BE2C (cell line): ENCODE measurements around the gene MRPS18B.
"Not testable (repeated sequence)": the region's sequence is repeated elsewhere in the genome, so short reads cannot be mapped to it uniquely, and the experiment has no call there.

Source experiments
- DNase-seq: peaks from one replicate; pipeline ENCODE4 v3.0.0-alpha.2; 2020
- H3K27me3 ChIP-seq: fragments of 250-450 bp; sonication (Bioruptor Pico); 2 replicates; pipeline ENCODE4 v1.5.1; 2020; ENCODE audit warnings: mild to moderate bottlenecking
- H3K36me3 ChIP-seq: fragments of 250-450 bp; sonication (Bioruptor Pico); 2 replicates; pipeline ENCODE4 v1.5.1; 2020; ENCODE audit warnings: mild to moderate bottlenecking
- H3K4me1 ChIP-seq: fragments of 250-450 bp; sonication (Bioruptor Pico); 2 replicates; pipeline ENCODE4 v1.5.1; 2020
- H3K4me3 ChIP-seq: 2 replicates; pipeline ENCODE4 v1.5.1; 2011; ENCODE audit warnings: low read depth, low read length
- H3K9me3 ChIP-seq: fragments of 250-450 bp; sonication (Bioruptor Pico); 2 replicates; pipeline ENCODE4 v1.5.1; 2020
- TF ChIP-seq, protein P1 (sequence below): IDR thresholded peaks from 2 replicates; pipeline ENCODE4 v1.5.1; 2012; ENCODE audit warnings: mild to moderate bottlenecking, low read depth, low read length

MRPS18B gene

DNA sequence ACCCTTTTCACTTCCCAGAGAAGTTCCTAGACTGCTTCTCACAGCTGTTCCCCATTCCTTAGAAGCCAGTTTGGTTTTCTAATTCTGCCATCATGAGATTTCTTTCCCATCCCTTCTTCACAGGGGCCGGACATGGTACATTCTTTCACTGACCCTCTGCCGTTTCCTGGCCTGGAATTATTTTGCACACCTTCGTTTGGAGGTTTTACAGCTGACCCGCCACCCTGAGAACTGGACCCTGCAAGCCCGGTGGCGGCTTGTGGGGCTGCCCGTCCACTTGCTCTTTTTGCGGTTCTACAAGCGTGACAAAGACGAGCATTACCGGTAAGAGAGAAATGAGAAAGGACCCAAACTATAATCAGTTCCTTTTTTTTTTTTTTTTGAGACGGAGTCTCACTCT is 33.5 kb downstream of the MRPS18B start:
- Histone ChIP-seq H3K4me1 (no peaks in the 10 kb centered on the region; the same call in 1 of the 2 replicates), H3K9me3 (no peaks in the 10 kb centered on the region), H3K36me3 (peaks cover 51% of the 10 kb centered on the region), H3K4me3 (no peak overlapping the region), H3K27me3 (no peaks in the 10 kb centered on the region)
- TF ChIP-seq, protein P1, sequence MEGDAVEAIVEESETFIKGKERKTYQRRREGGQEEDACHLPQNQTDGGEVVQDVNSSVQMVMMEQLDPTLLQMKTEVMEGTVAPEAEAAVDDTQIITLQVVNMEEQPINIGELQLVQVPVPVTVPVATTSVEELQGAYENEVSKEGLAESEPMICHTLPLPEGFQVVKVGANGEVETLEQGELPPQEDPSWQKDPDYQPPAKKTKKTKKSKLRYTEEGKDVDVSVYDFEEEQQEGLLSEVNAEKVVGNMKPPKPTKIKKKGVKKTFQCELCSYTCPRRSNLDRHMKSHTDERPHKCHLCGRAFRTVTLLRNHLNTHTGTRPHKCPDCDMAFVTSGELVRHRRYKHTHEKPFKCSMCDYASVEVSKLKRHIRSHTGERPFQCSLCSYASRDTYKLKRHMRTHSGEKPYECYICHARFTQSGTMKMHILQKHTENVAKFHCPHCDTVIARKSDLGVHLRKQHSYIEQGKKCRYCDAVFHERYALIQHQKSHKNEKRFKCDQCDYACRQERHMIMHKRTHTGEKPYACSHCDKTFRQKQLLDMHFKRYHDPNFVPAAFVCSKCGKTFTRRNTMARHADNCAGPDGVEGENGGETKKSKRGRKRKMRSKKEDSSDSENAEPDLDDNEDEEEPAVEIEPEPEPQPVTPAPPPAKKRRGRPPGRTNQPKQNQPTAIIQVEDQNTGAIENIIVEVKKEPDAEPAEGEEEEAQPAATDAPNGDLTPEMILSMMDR, result no peak
- no peak for DNase-seq

GRCh38 chr6:30654798-30655742 is 37.4 kb downstream of the MRPS18B start:
- Histone ChIP-seq H3K27me3 (no peaks in the 10 kb centered on the region), H3K4me1 (no peaks in the 10 kb centered on the region), H3K36me3 (peaks cover 77% of the 10 kb centered on the region), H3K9me3 (no peaks in the 10 kb centered on the region), H3K4me3 (no peak overlapping the region)
- TF ChIP-seq, protein P1, result no peak
- no peak for DNase-seq

DNA sequence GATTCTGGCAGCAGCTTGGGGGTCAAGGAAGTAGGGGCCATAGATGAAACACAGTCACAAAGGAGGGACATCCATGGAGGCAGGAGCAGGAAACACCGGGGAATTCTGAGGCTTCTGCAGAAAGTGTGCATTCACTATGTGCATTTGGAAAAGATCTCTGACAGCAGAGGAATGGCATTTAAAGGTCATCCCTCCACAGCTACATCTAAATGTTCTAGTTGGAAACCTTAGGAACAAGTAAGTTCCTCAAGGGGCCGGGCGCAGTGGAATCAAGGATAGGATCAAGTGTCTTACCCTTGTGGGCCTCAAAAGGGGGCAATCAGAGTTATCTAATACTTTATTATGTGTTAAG is 38.1 kb downstream of the MRPS18B start:
- DNase-seq, result no peak
- H3K4me1 ChIP-seq, result no peaks in the 10 kb centered on the region
- peaks cover 82% of the 10 kb centered on the region for H3K36me3 ChIP-seq
- H3K4me3 ChIP-seq, result no peak overlapping the region
- no peaks in the 10 kb centered on the region for H3K27me3 ChIP-seq
- TF ChIP-seq, protein P1, result no peak
- no peaks in the 10 kb centered on the region for H3K9me3 ChIP-seq

DNA sequence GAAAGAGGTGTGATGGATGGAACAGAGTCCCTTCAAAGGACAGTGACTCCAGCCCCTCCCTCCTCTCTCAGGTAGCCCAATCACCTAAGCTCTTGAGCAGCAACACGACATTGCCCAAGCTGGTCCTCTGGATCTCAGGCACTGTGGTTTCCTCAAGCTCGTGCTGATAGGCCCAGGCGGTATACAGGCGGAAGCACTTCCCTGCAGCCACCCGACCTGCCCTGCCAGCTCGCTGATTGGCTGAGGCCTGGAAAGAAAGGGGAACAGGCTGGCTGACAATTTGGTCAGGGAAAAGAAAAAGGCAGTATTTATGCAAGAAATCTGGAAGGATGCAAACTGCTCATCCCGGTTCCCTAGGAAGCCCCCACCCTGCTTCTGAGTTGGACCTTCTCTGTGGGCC is 38.9 kb downstream of the MRPS18B start:
- no peaks in the 10 kb centered on the region for H3K9me3 ChIP-seq
- H3K4me3 ChIP-seq, result no peak overlapping the region
- H3K27me3 ChIP-seq, result no peaks in the 10 kb centered on the region
- TF ChIP-seq, protein P1, result no peak
- no peaks in the 10 kb centered on the region for H3K4me1 ChIP-seq
- DNase-seq, result no peak
- H3K36me3 ChIP-seq, result peaks cover 79% of the 10 kb centered on the region

GRCh38 chr6:30657454-30657853 is 39.8 kb downstream of the MRPS18B start:
- no peaks in the 10 kb centered on the region for H3K4me1 ChIP-seq
- peaks cover 79% of the 10 kb centered on the region for H3K36me3 ChIP-seq

GRCh38 chr6:30657922-30658321 is 40.3 kb downstream of the MRPS18B start:
- not testable (repeated sequence) for H3K4me1 ChIP-seq, DNase-seq, H3K9me3 ChIP-seq, H3K4me3 ChIP-seq, H3K27me3 ChIP-seq
- peaks cover 79% of the 10 kb centered on the region for H3K36me3 ChIP-seq

More at GRCh38 chr6:30657454-30657853, 39.8 kb downstream of the MRPS18B start:
- TF ChIP-seq, protein P1, result no peak
- DNase-seq, result no peak
- Histone ChIP-seq H3K4me3 (no peak overlapping the region), H3K9me3 (no peaks in the 10 kb centered on the region), H3K27me3 (no peaks in the 10 kb centered on the region)
